Ishikawa (cell line): ENCODE data around the gene TRIM2.

Experiments used
- CREB1 ChIP-seq: IDR thresholded peaks from 2 replicates; pipeline ENCODE4 v1.6.1; 2012; ENCODE audit warnings: low read depth
- EGR1 ChIP-seq: IDR thresholded peaks from 2 replicates; pipeline ENCODE4 v1.6.1; 2012
- EP300 ChIP-seq: IDR thresholded peaks from 2 replicates; pipeline ENCODE4 v1.6.1; 2012; ENCODE audit warnings: borderline replicate concordance
- RAD21 ChIP-seq: IDR thresholded peaks from 2 replicates; pipeline ENCODE4 v1.6.1; 2012; ENCODE audit warnings: low read depth
- TAF1 ChIP-seq: IDR thresholded peaks from 2 replicates; pipeline ENCODE4 v1.6.1; 2012; ENCODE audit warnings: low read depth, mild to moderate bottlenecking
- TCF12 ChIP-seq: IDR thresholded peaks from 2 replicates; pipeline ENCODE4 v1.6.1; 2012; ENCODE audit warnings: low read depth
- TEAD4 ChIP-seq: IDR thresholded peaks from 2 replicates; pipeline ENCODE4 v1.6.1; 2012
- TF ChIP-seq, protein P1 (sequence below): IDR thresholded peaks from 2 replicates; pipeline ENCODE4 v1.6.1; 2012
- TF ChIP-seq, protein P2 (sequence below): IDR thresholded peaks from 2 replicates; pipeline ENCODE4 v1.6.1; 2012; ENCODE audit warnings: low read depth, mild to moderate bottlenecking

DNA sequence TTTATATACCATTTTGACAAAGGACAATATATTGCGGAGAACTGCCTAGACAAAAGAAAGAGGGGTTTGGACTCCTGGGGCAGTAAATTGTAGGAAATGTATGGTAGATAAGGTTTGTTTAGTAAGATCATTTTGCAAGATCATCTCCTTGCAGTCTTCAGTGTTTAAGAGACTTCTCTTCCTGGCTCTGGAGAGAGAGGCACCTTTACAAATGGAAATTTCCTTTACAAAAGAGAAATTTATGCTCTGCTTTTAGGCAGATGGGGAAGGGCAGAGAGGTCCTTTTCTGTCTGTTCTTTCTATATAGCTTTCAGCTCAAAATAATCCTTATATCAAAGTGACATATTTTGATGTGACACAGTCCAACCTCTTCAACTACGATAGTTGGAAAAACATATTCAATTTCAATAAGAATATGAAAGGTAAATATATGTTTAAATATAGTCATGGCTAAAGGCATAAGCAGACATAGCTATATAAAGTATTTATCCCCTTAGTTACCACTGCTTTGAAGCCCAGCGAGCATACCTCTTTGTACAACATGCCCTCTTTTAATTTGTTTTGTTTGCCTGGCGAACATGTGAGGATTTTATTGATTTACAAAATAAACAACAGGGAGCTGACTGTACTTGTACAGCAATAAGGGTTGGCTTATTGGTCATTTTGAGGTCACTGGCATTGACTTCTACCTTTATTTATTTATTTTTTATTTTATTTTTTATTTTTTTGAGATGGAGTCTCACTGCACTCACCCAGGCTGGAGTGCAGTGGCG is 65.2 kb downstream of the TRIM2 start:
- TF ChIP-seq TCF12 (no peak), EP300 (no peak), RAD21 (no peak), TEAD4 (no peak), TAF1 (no peak), CREB1 (no peak), EGR1 (no peak)
- TF ChIP-seq, protein P1, sequence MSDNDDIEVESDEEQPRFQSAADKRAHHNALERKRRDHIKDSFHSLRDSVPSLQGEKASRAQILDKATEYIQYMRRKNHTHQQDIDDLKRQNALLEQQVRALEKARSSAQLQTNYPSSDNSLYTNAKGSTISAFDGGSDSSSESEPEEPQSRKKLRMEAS: no peak
- TF ChIP-seq, protein P2, sequence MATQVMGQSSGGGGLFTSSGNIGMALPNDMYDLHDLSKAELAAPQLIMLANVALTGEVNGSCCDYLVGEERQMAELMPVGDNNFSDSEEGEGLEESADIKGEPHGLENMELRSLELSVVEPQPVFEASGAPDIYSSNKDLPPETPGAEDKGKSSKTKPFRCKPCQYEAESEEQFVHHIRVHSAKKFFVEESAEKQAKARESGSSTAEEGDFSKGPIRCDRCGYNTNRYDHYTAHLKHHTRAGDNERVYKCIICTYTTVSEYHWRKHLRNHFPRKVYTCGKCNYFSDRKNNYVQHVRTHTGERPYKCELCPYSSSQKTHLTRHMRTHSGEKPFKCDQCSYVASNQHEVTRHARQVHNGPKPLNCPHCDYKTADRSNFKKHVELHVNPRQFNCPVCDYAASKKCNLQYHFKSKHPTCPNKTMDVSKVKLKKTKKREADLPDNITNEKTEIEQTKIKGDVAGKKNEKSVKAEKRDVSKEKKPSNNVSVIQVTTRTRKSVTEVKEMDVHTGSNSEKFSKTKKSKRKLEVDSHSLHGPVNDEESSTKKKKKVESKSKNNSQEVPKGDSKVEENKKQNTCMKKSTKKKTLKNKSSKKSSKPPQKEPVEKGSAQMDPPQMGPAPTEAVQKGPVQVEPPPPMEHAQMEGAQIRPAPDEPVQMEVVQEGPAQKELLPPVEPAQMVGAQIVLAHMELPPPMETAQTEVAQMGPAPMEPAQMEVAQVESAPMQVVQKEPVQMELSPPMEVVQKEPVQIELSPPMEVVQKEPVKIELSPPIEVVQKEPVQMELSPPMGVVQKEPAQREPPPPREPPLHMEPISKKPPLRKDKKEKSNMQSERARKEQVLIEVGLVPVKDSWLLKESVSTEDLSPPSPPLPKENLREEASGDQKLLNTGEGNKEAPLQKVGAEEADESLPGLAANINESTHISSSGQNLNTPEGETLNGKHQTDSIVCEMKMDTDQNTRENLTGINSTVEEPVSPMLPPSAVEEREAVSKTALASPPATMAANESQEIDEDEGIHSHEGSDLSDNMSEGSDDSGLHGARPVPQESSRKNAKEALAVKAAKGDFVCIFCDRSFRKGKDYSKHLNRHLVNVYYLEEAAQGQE: no peak
